Gastroesophageal sphincter (tissue), 4 donors: ENCODE results near the gene KLHL6. TPM values are rescaled to one million over a fixed set of nuclear protein-coding genes. Genes with fewer than 3 reads are reported as not detected.

Experiments
- ATAC-seq: fragments of 150-250 bp; one replicate; pipeline ENCODE4 v1.9.1; 2016; ENCODE audit warnings: mild to moderate bottlenecking, moderate library complexity
- H3K27ac ChIP-seq, 4 donors: fragments of 200-600 bp; sonication (generic) in 3 of 4; 1 replicate in 3 of 4; 2 replicates in 1 of 4; pipeline ENCODE4 v1.5.1; 2016 to 2019
- H3K27me3 ChIP-seq: fragments of 200-600 bp; sonication (generic); one replicate; pipeline ENCODE4 v1.5.1; 2019
- H3K36me3 ChIP-seq, 2 donors: fragments of 200-600 bp; sonication (generic); one replicate each; pipeline ENCODE4 v1.5.1; 2019; ENCODE audit warnings: control low read depth in 1 of 2
- H3K4me1 ChIP-seq, 3 donors: fragments of 200-600 bp; sonication (generic); 1 replicate in 2 of 3; 2 replicates in 1 of 3; pipeline ENCODE4 v1.5.1; 2016 to 2019; ENCODE audit warnings: control low read depth in 2 of 3
- H3K4me3 ChIP-seq, 2 donors: fragments of 200-600 bp; sonication (generic); one replicate each; pipeline ENCODE4 v1.5.1; 2019; ENCODE audit warnings: mild to moderate bottlenecking in 1 of 2, moderate library complexity in 1 of 2
- H3K9me3 ChIP-seq, 3 donors: fragments of 200-600 bp; sonication (generic); one replicate each; pipeline ENCODE4 v1.5.1; 2017 to 2019; ENCODE audit warnings: control low read depth in 2 of 3
- CTCF ChIP-seq, 4 experiments: fragments of 200-600 bp in 2 of 4; fragments of 450-650 bp in 2 of 4; sonication (generic) in 1 of 4; IDR thresholded peaks; one replicate each; pipeline ENCODE4 v1.5.1; 2017 to 2019; ENCODE audit warnings: antibody characterized with exemption in 4 of 4, mild to moderate bottlenecking in 2 of 4, moderate library complexity in 2 of 4
- EP300 ChIP-seq: sonication (generic); formaldehyde crosslinking; IDR thresholded peaks from one replicate; pipeline ENCODE4 v1.6.1; 2017; ENCODE audit warnings: antibody characterized with exemption, mild to moderate bottlenecking
- POLR2A ChIP-seq, 2 donors: fragments of 450-650 bp; IDR thresholded peaks; one replicate each; pipeline ENCODE4 v1.6.1; 2017; ENCODE audit warnings: antibody characterized with exemption in 2 of 2, mild to moderate bottlenecking in 2 of 2, moderate library complexity in 1 of 2
- POLR2AphosphoS5 ChIP-seq: sonication (generic); formaldehyde crosslinking; IDR thresholded peaks from one replicate; pipeline ENCODE4 v1.6.1; 2017; ENCODE audit warnings: antibody characterized with exemption
- WGBS, 2 donors: methylation state at CpG; one replicate each; pipeline ENCODE4 v1.1.5; 2018; ENCODE audit warnings: low coverage in 1 of 2; 5-methylcytosine and 5-hydroxymethylcytosine counted together
- total RNA-seq, 4 donors: library from RNA; depleted of rRNA; stranded (reverse); fragments of >200 nt; gene quantifications; one replicate each; pipeline ENCODE4 v1.1.0, GENCODE V29; 2016

Gene KLHL6
- total RNA-seq, 4 donors from 2014 or later, result 0.62 to 1.9 (median 1.0) TPM

- no peak for ATAC-seq
- H3K27ac ChIP-seq, result no peak overlapping the region
- WGBS, 2 donors, result 71 to 78% methylated on average over 9 of the region's 14 CpGs
- H3K36me3 ChIP-seq, result no peaks in the 10 kb centered on the region
- no peaks in the 10 kb centered on the region for H3K9me3 ChIP-seq
- no peaks in the 10 kb centered on the region for H3K27me3 ChIP-seq
- TF ChIP-seq CTCF (IDR thresholded peaks at IDR 0.05) (no peak), POLR2AphosphoS5 (no peak), POLR2A (IDR thresholded peaks at IDR 0.05) (no peak), EP300 (no peak)
- no peak overlapping the region for H3K4me3 ChIP-seq
- no peaks in the 10 kb centered on the region for H3K4me1 ChIP-seq
Observed at GRCh38 chr3:183540501-183541234, 14.8 kb downstream of the KLHL6 start.

GRCh38 chr3:183539811-183540210 is 15.7 kb downstream of the KLHL6 start:
- Histone ChIP-seq H3K27me3 (no peaks in the 10 kb centered on the region), H3K36me3 (no peaks in the 10 kb centered on the region)

GRCh38 chr3:183538486-183538885 is 17.0 kb downstream of the KLHL6 start:
- no peak overlapping the region for H3K4me3 ChIP-seq
- H3K27ac ChIP-seq, result no peak overlapping the region
- H3K27me3 ChIP-seq, result no peaks in the 10 kb centered on the region
- no peaks in the 10 kb centered on the region for H3K9me3 ChIP-seq
- no peak for TF ChIP-seq POLR2AphosphoS5
- no peak for TF ChIP-seq EP300
- no peak for TF ChIP-seq CTCF (IDR thresholded peaks at IDR 0.05)
- no peak for TF ChIP-seq POLR2A (IDR thresholded peaks at IDR 0.05)
- no peak for ATAC-seq
- H3K36me3 ChIP-seq, result no peaks in the 10 kb centered on the region
- 92 to 100% methylated on average over 1 of the region's 1 CpG for WGBS, 2 donors
- H3K4me1 ChIP-seq, result no peaks in the 10 kb centered on the region

More at GRCh38 chr3:183539811-183540210, 15.7 kb downstream of the KLHL6 start:
- ATAC-seq, result no peak
- Histone ChIP-seq H3K4me1 (no peaks in the 10 kb centered on the region), H3K9me3 (no peaks in the 10 kb centered on the region), H3K4me3 (no peak overlapping the region), H3K27ac (no peak overlapping the region)
- 65 to 80% methylated on average over 2 to 3 of the region's 3 CpGs for WGBS, 2 donors
- no peak for TF ChIP-seq POLR2A (IDR thresholded peaks at IDR 0.05)
- no peak for TF ChIP-seq EP300
- no peak for TF ChIP-seq POLR2AphosphoS5
- TF ChIP-seq CTCF (IDR thresholded peaks at IDR 0.05), result no peak

GRCh38 chr3:183537295-183537730 is 18.2 kb downstream of the KLHL6 start:
- ATAC-seq, result peak; percentile 53
- WGBS, 2 donors, result 88 to 93% methylated on average over 3 to 4 of the region's 4 CpGs

More at GRCh38 chr3:183537295-183537730, 18.2 kb downstream of the KLHL6 start:
- no peak overlapping the region for H3K27ac ChIP-seq
- TF ChIP-seq POLR2A (IDR thresholded peaks at IDR 0.05), result no peak
- TF ChIP-seq CTCF (IDR thresholded peaks at IDR 0.05), result no peak
- TF ChIP-seq EP300, result no peak
- TF ChIP-seq POLR2AphosphoS5, result no peak
- no peaks in the 10 kb centered on the region for H3K4me1 ChIP-seq
- H3K9me3 ChIP-seq, result no peaks in the 10 kb centered on the region
- H3K4me3 ChIP-seq, result no peak overlapping the region
- H3K36me3 ChIP-seq, result no peaks in the 10 kb centered on the region
- no peaks in the 10 kb centered on the region for H3K27me3 ChIP-seq
